K562 (cell line): ENCODE measurements around the gene RERE. TPM values are rescaled to one million over a fixed set of nuclear protein-coding genes. Genes with fewer than 3 reads are reported as not detected.

Experiments used
- ARHGAP35 ChIP-seq: fragments of 450-650 bp; IDR thresholded peaks from 2 replicates; pipeline ENCODE4 v1.6.1; 2018; ENCODE audit not compliant: partially characterized antibody
- ARID1B ChIP-seq: fragments of 450-650 bp; IDR thresholded peaks from 2 replicates; pipeline ENCODE4 v1.6.1; 2016; ENCODE audit warnings: antibody characterized with exemption, mild to moderate bottlenecking, inconsistent platforms
- ATF3 ChIP-seq, 2 experiments: fragments of 450-650 bp in 1 of 2; sonication (generic) in 1 of 2; formaldehyde crosslinking in 1 of 2; IDR thresholded peaks in 1 of 2; conservative IDR thresholded peaks in 1 of 2; 2 replicates each; pipeline versions ENCODE4 v1.6.1 to v1.8.1; 2016 to 2023; ENCODE audit warnings: mild to moderate bottlenecking in 2 of 2, moderate library complexity in 2 of 2, inconsistent platforms in 1 of 2, missing genetic modification reagents in 1 of 2
- CSDE1 ChIP-seq, 2 experiments: fragments of 450-650 bp; IDR thresholded peaks; 2 replicates each; pipeline ENCODE4 v1.6.1; 2016; ENCODE audit warnings: mild to moderate bottlenecking in 1 of 2
- FOXK2 ChIP-seq, 2 experiments: fragments of 450-650 bp; IDR thresholded peaks in 1 of 2; conservative IDR thresholded peaks in 1 of 2; 2 replicates each; pipeline ENCODE4 v1.6.1; 2016; ENCODE audit warnings: low read depth in 2 of 2, mild to moderate bottlenecking in 1 of 2
- GATA2 ChIP-seq: sonication (generic); formaldehyde crosslinking; IDR thresholded peaks from 2 replicates; pipeline ENCODE4 v1.4.0; 2020; ENCODE audit warnings: mild to moderate bottlenecking, missing genetic modification reagents
- HMGXB4 ChIP-seq: sonication (generic); formaldehyde crosslinking; IDR thresholded peaks from 2 replicates; pipeline ENCODE4 v1.8.1; 2023; ENCODE audit warnings: mild to moderate bottlenecking, missing genetic modification reagents
- L3MBTL2 ChIP-seq: fragments of 450-650 bp; IDR thresholded peaks from 2 replicates; pipeline ENCODE4 v1.6.1; 2016; ENCODE audit warnings: mild to moderate bottlenecking, moderate library complexity
- MTA2 ChIP-seq: fragments of 450-650 bp; IDR thresholded peaks from 2 replicates; pipeline ENCODE4 v1.6.1; 2016; ENCODE audit warnings: low read depth
- PBX2 ChIP-seq, 2 experiments: IDR thresholded peaks in 1 of 2; conservative IDR thresholded peaks in 1 of 2; 2 replicates each; pipeline ENCODE4 v1.6.1; 2016; ENCODE audit warnings: low read depth in 2 of 2, mild to moderate bottlenecking in 1 of 2, missing compliant biosample characterization in 1 of 2, missing genetic modification characterization in 1 of 2, moderate library complexity in 1 of 2
- RFX1 ChIP-seq: fragments of 450-650 bp; IDR thresholded peaks from 2 replicates; pipeline ENCODE4 v1.6.1; 2016; ENCODE audit warnings: mild to moderate bottlenecking, moderate library complexity
- SPI1 ChIP-seq: IDR thresholded peaks from 2 replicates; pipeline ENCODE4 v1.6.1; 2011; ENCODE audit warnings: low read depth, low read length, control low read depth, borderline replicate concordance
- STAT5A ChIP-seq: IDR thresholded peaks from 2 replicates; pipeline ENCODE4 v1.6.1; 2012; ENCODE audit warnings: low read length, inconsistent platforms, borderline replicate concordance
- STAT5B ChIP-seq: fragments of 250-450 bp; sonication (Bioruptor Pico); IDR thresholded peaks from 2 replicates; pipeline ENCODE4 v1.8.0; 2021; ENCODE audit warnings: mild to moderate bottlenecking, inconsistent platforms
- ZEB2 ChIP-seq: fragments of 450-650 bp; IDR thresholded peaks from 2 replicates; pipeline ENCODE4 v1.6.1; 2016
- ZNF764 ChIP-seq: fragments of 250-450 bp; sonication (Bioruptor Pico); IDR thresholded peaks from 2 replicates; pipeline ENCODE4 v1.4.0; 2020; ENCODE audit warnings: low read depth, mild to moderate bottlenecking, moderate library complexity
- ZNF830 ChIP-seq: fragments of 250-450 bp; sonication (Bioruptor Pico); IDR thresholded peaks from 2 replicates; pipeline ENCODE4 v1.5.0; 2021; ENCODE audit warnings: mild to moderate bottlenecking
- polyA plus RNA-seq, 8 experiments: library from polyadenylated mRNA; depleted of rRNA in 4 of 8; stranded (reverse) in 5 of 8; unstranded in 3 of 8; fragments of >200 nt; fragmentation: Nextera tagmentation in 2 of 8; fragmentation: Illumina TruSeq in 1 of 8; extraction: Ambion mirVana in 2 of 8; extraction: Trizol in 1 of 8; gene quantifications; 2 replicates each; pipeline versions ENCODE4 v1.2.1 to v1.2.3, GENCODE V29; 2011 to 2014; ENCODE audit warnings: inconsistent platforms in 1 of 8, missing spikeins in 1 of 8
- total RNA-seq, 7 experiments: library from RNA; depleted of rRNA in 6 of 7; stranded (reverse); fragments of >200 nt in 6 of 7; fragmentation: Illumina TruSeq in 2 of 7; extraction: Trizol in 2 of 7; gene quantifications; 2 replicates each; pipeline versions ENCODE4 v1.2.1 to v1.2.3, GENCODE V29; 2011 to 2021; ENCODE audit warnings: low replicate concordance in 1 of 7

The RERE gene
- total and polyA plus RNA-seq, 9 of the 15 experiments (the other 6 are each of a cell fraction or from before 2014, with no cell fraction given), result 3.0 to 51.5 (median 13.4) TPM

- no peak for TF ChIP-seq PBX2 (CRISPR knock-in tag; IDR thresholded peaks at IDR 0.05; ENCODE audit: low read depth)
- TF ChIP-seq PBX2 (tag; conservative IDR thresholded peaks at IDR 0.05; ENCODE audit: low read depth), result peak; percentile 54; the same call in 1 of the 2 replicates
- peak; percentile 71; the same call in 1 of the 2 replicates for TF ChIP-seq ATF3 (IDR thresholded peaks at IDR 0.05)
- no peak for TF ChIP-seq ATF3 (CRISPR knock-in tag; conservative IDR thresholded peaks at IDR 0.05)
- TF ChIP-seq MTA2, result peak; percentile 33; the same call in 1 of the 2 replicates
- TF ChIP-seq L3MBTL2, result peak; percentile 24; the same call in 1 of the 2 replicates
- TF ChIP-seq ARHGAP35, result no peak
- TF ChIP-seq CSDE1 (IDR thresholded peaks at IDR 0.05), result peak in 1 of 2 experiments; percentile 55; a peak in 1 of 4 replicates
- TF ChIP-seq ZNF764, result no peak
- TF ChIP-seq STAT5B, result no peak
- TF ChIP-seq ARID1B, result peak; percentile 83
- 0 out of 2 replicates have a peak, but pooled peaks have one; percentile 13 for TF ChIP-seq HMGXB4 (CRISPR knock-in tag)
- TF ChIP-seq ZNF830, result no peak
- peak; percentile 46; the same call in 1 of the 2 replicates for TF ChIP-seq SPI1
- TF ChIP-seq ZEB2, result 0 out of 2 replicates have a peak, but pooled peaks have one; percentile 19
- TF ChIP-seq GATA2, result 0 out of 2 replicates have a peak, but pooled peaks have one; percentile 7
- TF ChIP-seq STAT5A, result 0 out of 2 replicates have a peak, but pooled peaks have one; percentile 23
- peak in 1 of 2 experiments; percentile 47; a peak in 2 of 4 replicates for TF ChIP-seq FOXK2 (conservative IDR thresholded peaks at IDR 0.05 in 1 of 2, IDR thresholded peaks at IDR 0.05 in 1 of 2; ENCODE audit: low read depth in 2 of 2)
- TF ChIP-seq RFX1, result peak; percentile 94
These were observed 299.6 kb downstream of the RERE start (continued) for GRCh38 chr1:8517661-8518489.
